GM21786 (cell line): ENCODE measurements around the gene TAOK3.
A peak's percentile ranks its signal among the peaks of the same experiment; 100 is the strongest.

Source experiments
- ATAC-seq: cut with Tn5 transposase; IDR thresholded peaks from one replicate; pipeline ENCODE4 v1.9.1; 2021; ENCODE audit not compliant: unreplicated experiment

Gene TAOK3

DNA sequence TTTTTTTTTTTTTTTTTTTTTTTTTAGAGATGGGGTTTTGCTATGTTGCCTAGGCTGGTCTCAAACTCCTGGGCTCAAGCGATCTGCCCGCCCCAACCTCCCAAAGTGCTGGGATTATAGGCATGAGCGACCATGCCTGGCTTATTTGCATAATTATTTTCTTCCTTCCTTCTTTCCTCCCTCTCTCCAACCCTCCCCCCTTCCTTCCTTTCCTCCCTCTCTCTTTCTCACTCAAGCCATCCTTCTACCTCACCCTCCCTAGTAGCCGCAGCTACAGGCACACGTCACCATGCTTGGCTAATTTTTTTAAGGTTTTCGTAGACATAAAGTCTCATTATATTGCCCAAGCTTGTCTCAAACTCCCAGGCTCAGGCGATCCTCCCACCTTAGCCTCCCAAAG lies 152.9 kb downstream of the TAOK3 start:
- no peak for ATAC-seq

GRCh38 chr12:118219106-118219505 lies 153.6 kb downstream of the TAOK3 start:
- ATAC-seq = no peak

DNA sequence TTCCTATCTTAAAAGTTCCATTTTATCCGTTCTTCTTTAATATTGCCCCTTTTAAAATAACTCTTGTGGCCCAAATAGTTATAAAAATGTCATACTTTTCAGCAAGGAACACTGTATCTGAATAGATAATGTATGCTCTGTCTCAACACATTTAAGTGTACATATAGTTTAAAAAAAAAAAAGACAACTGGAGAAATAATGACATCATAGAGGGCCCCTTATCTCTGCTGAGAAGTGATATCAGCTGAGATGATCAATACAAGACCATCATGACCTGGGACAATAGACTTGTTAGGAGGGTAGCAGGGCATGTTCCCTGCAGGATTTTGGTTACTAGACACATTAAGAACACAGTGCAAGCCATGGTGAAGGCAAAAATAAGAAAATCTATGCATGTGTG lies 159.3 kb downstream of the TAOK3 start:
- ATAC-seq = no peak

DNA sequence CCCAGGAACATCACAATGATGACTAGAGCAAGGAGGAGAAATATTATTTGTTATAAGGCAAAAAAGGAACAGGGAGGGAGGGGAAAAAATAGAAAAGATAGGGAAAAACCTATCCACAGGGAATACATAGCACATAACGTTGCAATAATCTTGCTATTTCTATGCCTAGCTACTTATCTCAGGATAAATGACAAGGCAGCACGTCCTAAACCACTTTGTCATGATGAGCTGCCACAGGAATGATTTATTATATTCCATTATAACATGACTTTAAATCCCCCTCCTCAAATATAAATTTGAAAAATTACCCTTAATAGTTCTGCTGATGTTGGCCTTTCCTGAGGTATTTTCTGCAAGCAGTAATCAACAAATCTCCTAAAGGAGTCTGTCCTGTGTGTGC lies 160.1 kb downstream of the TAOK3 start:
- ATAC-seq = no peak

DNA sequence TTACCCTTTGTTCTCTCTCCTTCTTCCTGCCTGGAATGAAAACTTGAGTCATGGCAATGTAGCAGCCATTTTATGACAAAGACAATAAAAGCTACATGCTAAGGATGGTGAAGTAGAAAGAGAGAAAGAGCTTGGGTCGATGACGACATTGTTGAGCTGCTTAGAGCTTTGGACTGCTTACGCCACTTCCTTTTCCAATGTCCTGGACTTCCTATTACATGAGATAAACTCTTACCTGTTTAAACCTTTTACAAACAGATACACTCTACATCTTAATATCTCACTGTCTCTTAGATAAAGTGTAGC lies 166.6 kb downstream of the TAOK3 start:
- no peak for ATAC-seq

- no peak for ATAC-seq
Measured at GRCh38 chr12:118193958-118194357, 178.7 kb downstream of the TAOK3 start.

DNA sequence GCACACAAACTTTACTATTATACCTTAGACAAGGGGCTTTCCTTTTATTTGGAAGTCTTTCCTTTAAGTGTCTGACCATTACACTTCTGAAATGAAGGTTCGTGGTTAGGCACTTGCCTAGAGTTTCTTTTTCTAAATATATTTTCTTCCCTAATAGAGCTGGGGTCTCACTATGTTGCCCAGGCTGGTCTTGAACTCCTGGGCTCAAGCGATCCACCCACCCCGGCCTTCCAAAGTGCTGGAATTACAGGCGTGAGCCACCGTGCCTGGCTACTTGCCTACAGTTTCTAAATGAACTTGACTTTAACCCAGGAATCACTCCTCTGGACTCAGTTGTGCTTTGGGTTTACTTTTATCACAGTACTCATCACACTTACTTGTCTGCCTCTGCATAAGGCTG lies 179.2 kb downstream of the TAOK3 start:
- no peak for ATAC-seq

DNA sequence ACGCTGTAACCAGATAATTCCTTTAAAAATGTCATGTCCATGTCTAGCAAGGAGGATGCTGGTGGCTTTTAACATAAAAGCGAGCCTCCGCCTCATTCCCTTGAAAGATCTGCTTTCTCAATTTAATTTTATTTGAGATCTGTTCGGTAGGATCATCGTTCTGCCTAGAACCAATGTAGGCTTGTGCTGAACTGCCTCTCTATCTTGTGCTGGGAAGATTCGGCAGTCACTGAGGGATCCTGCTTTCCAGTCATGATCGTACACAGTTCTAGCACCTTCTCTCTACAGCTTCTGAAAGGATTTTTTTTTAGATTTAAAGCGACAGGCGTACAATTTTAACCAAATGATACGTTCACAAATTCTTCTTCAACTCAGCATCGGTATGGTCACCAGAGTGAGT lies 182.4 kb downstream of the TAOK3 start:
- ATAC-seq = no peak

DNA sequence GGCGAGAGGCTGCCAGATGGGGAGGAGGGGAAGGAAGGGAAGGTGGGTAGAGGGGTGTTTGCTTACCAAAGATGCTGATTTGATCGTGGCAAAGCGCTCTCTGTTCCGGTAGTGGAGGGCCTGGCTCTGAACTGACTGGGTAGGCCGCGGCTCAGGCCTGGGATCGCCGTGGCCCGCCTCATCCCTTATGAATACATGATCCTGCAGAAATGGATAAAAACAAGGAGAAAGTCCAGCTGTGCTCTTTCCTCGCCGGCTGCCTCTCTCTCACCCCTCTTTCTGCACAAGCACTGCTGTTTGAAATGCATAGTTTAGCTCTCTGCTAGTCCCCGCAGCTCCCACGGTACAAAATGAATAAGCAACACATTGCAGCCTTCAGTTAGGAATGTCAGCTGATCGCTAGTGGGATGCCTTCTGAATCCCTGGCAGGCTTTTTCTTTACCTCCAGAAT lies 182.9 kb downstream of the TAOK3 start:
- no peak for ATAC-seq

GRCh38 chr12:118188690-118189371 lies 183.9 kb downstream of the TAOK3 start:
- no peak for ATAC-seq

- no peak for ATAC-seq
Measured at GRCh38 chr12:118187751-118188435, 184.8 kb downstream of the TAOK3 start.

DNA sequence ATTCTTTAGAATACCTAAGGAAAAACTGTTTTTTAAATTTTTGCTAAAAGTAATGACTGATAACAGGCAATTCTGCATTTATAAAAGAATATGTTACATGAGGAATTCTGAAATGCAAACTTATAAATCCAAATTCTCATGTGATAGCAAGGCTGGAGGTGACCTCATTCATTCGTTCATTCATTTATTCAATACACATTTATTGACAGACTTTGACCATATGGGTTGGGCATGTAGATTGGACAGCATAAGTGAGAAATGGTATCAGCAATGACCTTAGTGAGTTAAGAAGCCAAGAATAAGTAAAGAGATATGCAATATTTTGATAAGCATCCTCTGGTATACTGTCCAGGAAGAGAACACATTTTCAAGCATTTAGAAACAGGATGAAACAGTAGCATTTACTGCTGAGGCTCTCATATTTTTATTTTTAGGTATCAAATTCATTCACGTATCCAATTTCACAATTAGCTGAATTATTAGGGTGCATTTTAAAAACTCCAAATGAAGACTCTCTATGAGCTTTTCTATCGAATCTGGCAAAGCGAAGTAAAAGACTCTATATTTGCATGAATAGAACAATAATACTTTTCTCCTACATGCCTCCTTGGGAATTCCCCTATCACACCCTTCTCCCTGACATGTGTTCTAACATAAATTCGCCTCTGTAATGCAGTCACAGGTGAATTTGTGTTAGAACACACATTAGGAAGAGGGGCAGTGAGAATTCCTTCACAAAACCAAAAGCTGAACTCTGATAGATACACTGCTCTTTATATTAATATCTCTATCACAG lies 186.9 kb downstream of the TAOK3 start:
- no peak for ATAC-seq

DNA sequence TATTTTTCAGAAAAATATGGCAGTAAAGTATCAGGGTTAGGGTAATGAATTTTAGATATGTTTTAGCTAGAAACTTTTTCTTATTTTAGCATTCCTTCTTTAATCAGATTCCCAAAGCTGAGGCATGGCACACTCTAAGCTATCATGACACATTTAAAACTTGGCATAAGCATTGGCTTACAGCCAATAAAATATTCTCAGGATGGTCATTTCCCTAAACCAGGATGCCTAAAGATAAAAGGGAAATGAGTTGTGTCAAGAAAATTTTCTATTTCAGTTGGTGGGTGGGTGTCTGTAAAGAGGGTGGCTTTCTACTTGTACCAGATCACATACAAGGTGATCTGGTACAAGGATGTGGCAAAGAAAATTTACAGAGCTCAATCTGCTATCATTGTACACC lies 189.0 kb downstream of the TAOK3 start:
- ATAC-seq = no peak

DNA sequence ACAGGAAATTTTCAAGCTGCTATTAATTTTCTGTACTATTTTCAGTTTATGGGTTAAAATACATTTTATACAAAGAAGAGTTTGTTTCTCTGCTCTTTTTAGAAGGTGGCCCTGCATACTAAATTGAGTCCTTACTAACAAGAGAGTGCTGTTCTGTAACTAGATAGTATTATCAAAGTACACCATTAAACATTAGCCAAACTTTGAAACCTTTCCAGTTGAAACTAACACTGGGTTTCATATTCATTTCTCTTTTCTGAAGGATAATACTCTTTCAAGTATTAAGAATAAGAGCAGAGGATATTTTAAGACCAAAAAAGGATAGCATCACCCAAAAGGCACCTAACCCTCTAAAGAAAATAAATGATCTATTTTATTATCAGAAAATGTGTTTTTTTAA lies 189.6 kb downstream of the TAOK3 start:
- peak; percentile 58 for ATAC-seq

DNA sequence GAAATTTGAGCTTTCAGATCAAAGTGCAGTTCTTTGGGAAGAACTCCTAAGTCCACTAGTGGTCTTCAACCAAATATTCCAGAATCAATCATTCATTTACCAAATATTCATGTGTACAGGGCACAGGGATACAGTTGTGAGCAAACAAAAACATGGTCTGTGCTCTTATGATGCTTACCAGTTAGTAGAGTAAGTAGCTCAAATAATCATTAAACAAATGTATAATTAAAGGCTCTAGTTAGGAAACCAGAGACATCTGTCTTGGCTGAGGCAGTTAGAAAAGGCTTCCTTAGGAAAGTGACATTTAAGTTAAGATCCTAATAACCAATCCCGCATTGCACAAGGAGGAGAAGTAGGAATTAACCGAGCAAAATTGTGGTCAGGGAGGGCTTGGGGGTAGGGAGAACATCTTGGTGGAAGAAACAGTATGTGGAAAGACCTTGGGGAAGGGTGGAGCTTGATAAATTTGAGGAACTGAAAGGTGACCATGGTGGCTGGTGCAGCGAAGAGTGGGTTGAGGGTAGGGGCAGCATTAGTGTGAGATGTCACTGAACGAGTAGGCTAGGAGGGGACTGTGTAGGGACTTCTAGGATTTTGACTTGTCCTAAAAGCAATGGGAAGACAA lies 196.8 kb downstream of the TAOK3 start:
- peak; percentile 66 for ATAC-seq

DNA sequence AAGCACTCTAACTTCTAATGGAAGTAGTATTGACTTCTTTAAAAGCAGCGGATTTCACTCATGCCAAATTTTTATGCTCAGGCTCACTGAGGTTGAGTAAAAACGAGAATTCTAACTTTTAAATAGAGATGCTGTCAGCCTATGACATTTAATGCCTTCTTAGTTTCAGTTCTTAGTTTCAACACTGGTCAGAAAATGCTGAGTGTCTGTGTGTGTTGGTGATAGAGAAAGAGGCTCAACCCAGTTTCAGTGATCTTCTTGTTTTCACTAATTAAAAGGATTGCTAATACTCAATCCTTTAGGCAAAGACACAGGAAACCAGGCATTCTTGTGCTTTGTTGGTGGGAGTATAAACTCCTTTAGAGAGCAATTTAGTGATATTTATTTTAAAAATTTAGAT lies 205.8 kb downstream of the TAOK3 start:
- peak; percentile 99 for ATAC-seq

DNA sequence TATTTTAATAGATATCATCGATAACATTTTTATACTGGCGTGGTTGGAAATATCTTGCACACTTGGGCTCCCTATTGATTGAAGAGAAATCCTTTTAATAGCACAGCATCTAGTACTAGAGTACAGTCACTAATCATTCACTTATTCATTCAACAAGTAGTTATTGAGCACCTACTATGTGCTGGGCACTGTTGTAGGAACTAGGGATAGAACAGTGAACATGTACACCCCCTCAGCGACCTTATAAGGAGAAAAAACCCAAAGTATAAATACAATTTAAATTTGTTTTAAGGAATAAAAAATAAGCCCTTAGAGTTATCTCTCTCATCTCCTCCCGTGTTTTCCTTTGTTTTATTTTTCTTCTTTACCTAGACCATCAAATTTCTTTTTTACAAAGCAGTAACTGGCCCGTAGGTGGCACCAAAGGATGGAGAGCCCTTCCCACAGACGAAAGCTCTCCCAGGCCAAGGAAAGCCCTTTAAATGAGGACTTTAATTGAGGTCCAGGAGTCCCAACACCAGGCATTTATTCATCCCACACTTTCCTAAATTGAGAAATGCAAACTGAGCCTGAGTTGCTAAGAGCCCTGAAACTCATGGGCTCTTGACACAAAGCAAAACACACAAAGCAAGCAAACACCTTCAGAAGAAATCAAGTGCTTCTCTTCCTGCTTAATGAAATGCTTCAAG lies 207.8 kb downstream of the TAOK3 start:
- no peak for ATAC-seq

DNA sequence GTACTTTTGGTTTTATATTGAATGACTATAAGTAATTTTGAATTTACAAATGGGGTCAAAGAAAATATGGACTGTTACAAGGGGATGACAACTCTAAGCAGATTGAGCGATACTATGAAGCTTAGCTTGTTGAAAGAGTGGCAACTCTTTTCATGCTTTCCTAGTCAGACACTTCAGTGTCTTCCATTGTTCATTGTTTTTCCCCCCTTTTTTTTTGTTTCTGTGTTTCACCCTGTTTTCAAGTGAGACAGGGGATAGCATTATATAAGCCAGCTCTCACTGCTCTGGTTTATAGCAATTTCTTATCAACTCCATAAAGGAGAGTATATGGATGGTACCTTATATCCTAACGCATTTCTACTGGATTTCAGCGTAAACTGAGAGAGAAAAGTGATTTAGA lies 212.2 kb downstream of the TAOK3 start:
- ATAC-seq = no peak

- ATAC-seq = no peak
Measured at GRCh38 chr12:118151755-118152154, 221.0 kb downstream of the TAOK3 start.

GRCh38 chr12:118150625-118151024 lies 222.1 kb downstream of the TAOK3 start:
- ATAC-seq = no peak

GRCh38 chr12:118148287-118148686 lies 224.4 kb downstream of the TAOK3 start:
- ATAC-seq = no peak
